GM18858 (cell line): ENCODE results near the gene AQP10.
"Not testable (repeated sequence)": the region's sequence is repeated elsewhere in the genome, so short reads cannot be mapped to it uniquely, and the experiment has no call there.

ENCODE experiments used
- ATAC-seq: cut with Tn5 transposase; IDR thresholded peaks from one replicate; pipeline ENCODE4 v1.9.1; 2021; ENCODE audit not compliant: unreplicated experiment

Gene AQP10

GRCh38 chr1:154323493-154323892, 2.6 kb downstream of the AQP10 start:
- ATAC-seq, result no peak

- ATAC-seq, result no peak
These were observed 3.3 kb downstream of the AQP10 start for GRCh38 chr1:154324241-154324640.

GRCh38 chr1:154324669-154325582, 4.0 kb downstream of the AQP10 start, which contains the start of gene ATP8B2:
Gene ATP8B2 (plus strand): TSS chr1:154325525. CDS start chr1:154328142, 2,617 bp downstream.
- no peak for ATAC-seq

- no peak for ATAC-seq
These were observed 5.0 kb downstream of the AQP10 start for GRCh38 chr1:154325583-154326545.

GRCh38 chr1:154326546-154327465, 5.9 kb downstream of the AQP10 start:
- ATAC-seq, result no peak

- no peak for ATAC-seq
These were observed 6.8 kb downstream of the AQP10 start for GRCh38 chr1:154327466-154328317.

- ATAC-seq, result no peak
These were observed 7.6 kb downstream of the AQP10 start for GRCh38 chr1:154328318-154329151.

GRCh38 chr1:154329152-154329521, 8.2 kb downstream of the AQP10 start:
- no peak for ATAC-seq

- no peak for ATAC-seq
These were observed 8.7 kb downstream of the AQP10 start for GRCh38 chr1:154329551-154330131.

GRCh38 chr1:154330669-154331068, 9.8 kb downstream of the AQP10 start:
- ATAC-seq, result no peak

- ATAC-seq, result no peak
These were observed 13.5 kb downstream of the AQP10 start for GRCh38 chr1:154334079-154335024.

GRCh38 chr1:154335025-154335714, 14.3 kb downstream of the AQP10 start:
- ATAC-seq, result peak; percentile 53

- no peak for ATAC-seq
These were observed 16.5 kb downstream of the AQP10 start for GRCh38 chr1:154337253-154337894.

GRCh38 chr1:154338875-154339274, 18.0 kb downstream of the AQP10 start:
- ATAC-seq, result no peak

GRCh38 chr1:154341366-154341765, 20.5 kb downstream of the AQP10 start:
- ATAC-seq, result not testable (repeated sequence)

- no peak for ATAC-seq
These were observed 21.2 kb downstream of the AQP10 start for GRCh38 chr1:154342132-154342531.
